Erythroblast (primary cell): ENCODE results near the gene ADCY7.

Source experiments
- GATA1 ChIP-seq: IDR thresholded peaks from 2 replicates; pipeline ENCODE4 v1.6.1; 2011; ENCODE audit warnings: low read depth, mild to moderate bottlenecking, control low read depth, low read length, moderate library complexity
- POLR2A ChIP-seq: IDR thresholded peaks from 2 replicates; pipeline ENCODE4 v1.6.1; 2011; ENCODE audit warnings: mild to moderate bottlenecking, low read length

DNA sequence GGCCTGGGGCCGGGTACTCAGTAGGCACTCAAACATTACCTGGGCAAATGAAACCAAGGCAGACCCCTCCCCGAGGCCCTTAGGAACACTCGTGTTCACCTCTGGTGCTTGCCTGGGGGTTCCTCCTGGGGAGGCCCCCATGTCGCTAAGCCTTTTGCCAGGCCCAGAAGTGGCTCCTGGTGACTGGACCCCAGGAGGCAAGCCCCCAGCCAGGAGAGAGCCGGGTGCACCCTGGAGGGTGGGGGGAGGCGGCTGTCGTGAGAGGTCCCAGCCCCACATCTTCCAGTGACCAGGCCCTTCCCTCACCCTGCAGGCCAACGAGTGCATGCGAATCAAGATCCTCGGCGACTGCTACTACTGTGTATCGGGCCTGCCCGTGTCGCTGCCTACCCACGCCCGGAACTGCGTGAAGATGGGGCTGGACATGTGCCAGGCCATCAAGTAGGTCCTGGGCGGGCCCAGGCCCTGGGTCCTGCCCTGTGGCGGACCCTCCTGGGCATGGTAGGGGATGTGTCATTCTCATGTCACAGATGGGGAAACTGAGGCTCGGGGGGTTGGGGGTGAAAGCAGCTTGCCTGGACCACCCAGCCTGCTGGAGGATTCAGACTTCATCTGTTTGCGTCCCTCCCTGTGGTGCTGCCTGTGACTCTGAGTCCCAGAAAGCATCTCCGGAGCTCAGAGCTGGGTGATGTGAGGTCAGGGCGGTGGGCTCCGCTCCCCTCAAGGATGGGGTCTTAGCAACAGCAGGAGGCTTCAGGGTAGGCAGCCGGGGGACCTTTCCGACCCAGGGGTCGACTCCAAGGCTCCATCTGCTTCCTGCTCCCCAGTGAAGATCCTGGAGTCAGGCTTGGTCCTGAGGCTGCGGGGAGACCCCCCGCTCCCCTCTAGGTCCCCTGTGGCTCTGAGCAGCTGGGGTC lies 32.5 kb downstream of the ADCY7 start:
- TF ChIP-seq POLR2A (no peak), GATA1 (no peak)
